ENCODE results near the gene KIRREL3. TPM values are rescaled to one million over a fixed set of nuclear protein-coding genes. Genes with fewer than 3 reads are reported as not detected.

KIRREL3 gene
- polyA plus RNA-seq, 1 donor (not counting 4 experiments of a cell fraction or from before 2014, with no cell fraction given): 0.04 TPM

GRCh38 chr11:126403658-126404057, 596.9 kb downstream of the KIRREL3 start:
- FAIRE-seq: peak; percentile 69
- no peak for TF ChIP-seq CTCF (optimal IDR thresholded peaks at IDR 0.05 in 1 of 3, IDR thresholded peaks at IDR 0.05 in 1 of 3, conservative IDR thresholded peaks at IDR 0.05 in 1 of 3; ENCODE audit: extremely low read depth in 1 of 3, insufficient read depth in 2 of 3, low read length in 3 of 3)
- TF ChIP-seq EZH2 (IDR thresholded peaks at IDR 0.05; ENCODE audit: low read length): no peak
- H3K4me2 ChIP-seq (ENCODE audit: control insufficient read depth, extremely low read depth, insufficient read depth, low read depth, low read length): peak overlapping the region; percentile 79
- H3K79me2 ChIP-seq (ENCODE audit: control insufficient read depth, insufficient read depth, low read length): peaks cover 1% of the 10 kb centered on the region
- H3K36me3 ChIP-seq (ENCODE audit: control insufficient read depth in 2 of 2, extremely low read depth in 1 of 2, insufficient read depth in 2 of 2, low read length in 2 of 2): peaks cover 1 to 5% of the 10 kb centered on the region in 2 experiments
- no peak overlapping the region for H2AFZ ChIP-seq (ENCODE audit: control insufficient read depth, low read length)
- H3K9me3 ChIP-seq (ENCODE audit: control insufficient read depth, low read depth, low read length): no peaks in the 10 kb centered on the region
- DNase-seq (ENCODE audit: low read depth, low spot score): no peak
- dilution Hi-C loops (cut with MboI; ENCODE audit: extremely low pct_ligation_motif_present, low sequenced_read_pairs): no loop called here
- H3K27ac ChIP-seq (ENCODE audit: control insufficient read depth, insufficient read depth, low read length): peak overlapping the region; percentile 85
- H4K20me1 ChIP-seq (ENCODE audit: control insufficient read depth, extremely low read depth, insufficient read depth, low read length): no peaks in the 10 kb centered on the region
- peaks cover 33% of the 10 kb centered on the region for H3K4me1 ChIP-seq (ENCODE audit: control insufficient read depth, extremely low read depth, insufficient read depth, low read length)
- no peaks in the 10 kb centered on the region for H3K27me3 ChIP-seq (ENCODE audit: control insufficient read depth, extremely low read depth, insufficient read depth, low read length)
- H3K9me1 ChIP-seq (ENCODE audit: control insufficient read depth, extremely low read depth, insufficient read depth, low read length): peaks cover 9% of the 10 kb centered on the region
- H3K9ac ChIP-seq (ENCODE audit: control insufficient read depth, extremely low read depth, insufficient read depth, low read length): peak overlapping the region; percentile 36
- H3K4me3 ChIP-seq (ENCODE audit: control insufficient read depth in 2 of 3, extremely low read depth in 1 of 3, insufficient read depth in 2 of 3, low read depth in 1 of 3, low read length in 3 of 3): peak overlapping the region in 2 of 3 experiments; percentile 5 to 37

DNA sequence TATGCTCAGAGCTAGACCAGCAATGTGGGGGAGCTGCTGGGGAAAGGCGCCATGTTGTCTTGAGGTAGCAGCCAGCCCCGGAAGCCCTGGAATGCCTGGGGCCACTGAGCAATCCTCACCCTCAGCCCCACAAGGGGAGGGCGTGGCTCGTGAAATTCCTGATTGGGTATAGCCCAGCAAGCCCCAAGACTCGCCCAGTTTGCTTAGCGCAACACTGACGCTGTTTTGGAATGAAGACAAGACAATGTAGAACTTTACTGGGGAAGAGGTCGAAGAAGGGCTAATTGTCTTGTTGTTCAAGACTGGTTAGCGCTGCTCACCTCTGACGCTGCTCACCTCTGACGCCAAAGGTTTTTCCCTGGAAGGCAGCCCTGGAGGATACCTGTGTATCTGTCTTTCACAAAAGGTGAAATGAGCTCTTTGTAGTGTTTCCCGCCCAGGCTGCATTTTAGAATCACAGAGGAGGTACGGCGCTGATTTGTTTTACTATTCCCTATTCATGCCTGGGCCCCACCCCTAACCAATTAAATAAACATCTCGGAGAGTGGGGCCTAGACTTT, 597.5 kb downstream of the KIRREL3 start:
- Histone ChIP-seq H3K9ac (ENCODE audit: control insufficient read depth, extremely low read depth, insufficient read depth, low read length) (peak overlapping the region; percentile 60), H3K9me3 (ENCODE audit: control insufficient read depth, low read depth, low read length) (no peaks in the 10 kb centered on the region), H4K20me1 (ENCODE audit: control insufficient read depth, extremely low read depth, insufficient read depth, low read length) (no peaks in the 10 kb centered on the region), H3K4me2 (ENCODE audit: control insufficient read depth, extremely low read depth, insufficient read depth, low read depth, low read length) (peak overlapping the region; percentile 79), H3K27me3 (ENCODE audit: control insufficient read depth, extremely low read depth, insufficient read depth, low read length) (no peaks in the 10 kb centered on the region), H3K79me2 (ENCODE audit: control insufficient read depth, insufficient read depth, low read length) (peaks cover 1% of the 10 kb centered on the region), H3K36me3 (ENCODE audit: control insufficient read depth in 2 of 2, extremely low read depth in 1 of 2, insufficient read depth in 2 of 2, low read length in 2 of 2) (peaks cover 0 to under 1% of the 10 kb centered on the region in 2 experiments), H3K9me1 (ENCODE audit: control insufficient read depth, extremely low read depth, insufficient read depth, low read length) (peaks cover 9% of the 10 kb centered on the region), H2AFZ (ENCODE audit: control insufficient read depth, low read length) (peak overlapping the region; percentile 88), H3K27ac (ENCODE audit: control insufficient read depth, insufficient read depth, low read length) (peak overlapping the region; percentile 85), H3K4me3 (ENCODE audit: control insufficient read depth in 2 of 3, extremely low read depth in 1 of 3, insufficient read depth in 2 of 3, low read depth in 1 of 3, low read length in 3 of 3) (peak overlapping the region in 2 of 3 experiments; percentile 5 to 37), H3K4me1 (ENCODE audit: control insufficient read depth, extremely low read depth, insufficient read depth, low read length) (peaks cover 33% of the 10 kb centered on the region)
- peak; percentile 89 for FAIRE-seq
- no peak for TF ChIP-seq EZH2 (IDR thresholded peaks at IDR 0.05; ENCODE audit: low read length)
- TF ChIP-seq CTCF (optimal IDR thresholded peaks at IDR 0.05 in 1 of 3, IDR thresholded peaks at IDR 0.05 in 1 of 3, conservative IDR thresholded peaks at IDR 0.05 in 1 of 3; ENCODE audit: extremely low read depth in 1 of 3, insufficient read depth in 2 of 3, low read length in 3 of 3): no peak
- dilution Hi-C loops (cut with MboI; ENCODE audit: extremely low pct_ligation_motif_present, low sequenced_read_pairs): no loop called here
- DNase-seq (ENCODE audit: low read depth, low spot score): peak; percentile 80
